Measurements from ENCODE around the gene HOXA11. TPM values are rescaled to one million over a fixed set of nuclear protein-coding genes. Genes with fewer than 3 reads are reported as not detected.
A peak's percentile ranks its signal among the peaks of the same experiment; 100 is the strongest.

Gene HOXA11
- total RNA-seq, 1 donor from 2014 or later: 0.13 TPM

GRCh38 chr7:27138472-27138871 lies 46.6 kb downstream of the HOXA11 start:
- DNase-seq (ENCODE audit: low read depth in 2 of 2): no peak

- DNase-seq (ENCODE audit: low read depth in 2 of 2): no peak
These were observed 47.3 kb downstream of the HOXA11 start for GRCh38 chr7:27137640-27138315.

GRCh38 chr7:27134392-27134791 lies 50.6 kb downstream of the HOXA11 start:
- peak; percentile 87 to 88 for DNase-seq (ENCODE audit: low read depth in 2 of 2)

GRCh38 chr7:27133409-27134231 lies 51.4 kb downstream of the HOXA11 start:
- DNase-seq (ENCODE audit: low read depth in 2 of 2): peak in 1 of 2 donors; percentile 37

GRCh38 chr7:27132978-27133377 lies 52.1 kb downstream of the HOXA11 start:
- no peak for DNase-seq (ENCODE audit: low read depth in 2 of 2)

GRCh38 chr7:27132214-27132613 lies 52.8 kb downstream of the HOXA11 start:
- DNase-seq (ENCODE audit: low read depth in 2 of 2): no peak

GRCh38 chr7:27131390-27131819 lies 53.6 kb downstream of the HOXA11 start:
- DNase-seq (ENCODE audit: low read depth in 2 of 2): no peak

Other genes starting within 250 kb of the HOXA11 start
- 0.51 and 1.0 TPM in 2 replicates for gene HOXA1, start 89.2 kb downstream of the HOXA11 start, total RNA-seq
- 0.25 and 0.39 TPM in 2 replicates for gene HOXA2, start 82.5 kb downstream of the HOXA11 start, total RNA-seq
- 0.51 TPM in 2 replicates for gene HOXA4, start 54.5 kb downstream of the HOXA11 start, total RNA-seq
- 4.1 and 5.3 TPM in 2 replicates for gene HOXA5, start 41.6 kb downstream of the HOXA11 start, total RNA-seq
- gene HOXA6, start 37.5 kb downstream of the HOXA11 start, total RNA-seq: 1.9 and 3.2 TPM in 2 replicates
- 3.0 and 3.7 TPM in 2 replicates for gene HOXA3, start 32.6 kb downstream of the HOXA11 start, total RNA-seq
- 1.0 and 2.0 TPM in 2 replicates for gene HOXA7, start 28.6 kb downstream of the HOXA11 start, total RNA-seq
- gene HOXA9, start 19.7 kb downstream of the HOXA11 start, total RNA-seq: 3.2 and 4.7 TPM in 2 replicates
- 0.90 and 2.3 TPM in 2 replicates for gene HOXA10, start 10.9 kb downstream of the HOXA11 start, total RNA-seq
- gene HOXA13, start 14.9 kb upstream of the HOXA11 start, total RNA-seq: not detected in 2 replicates
- gene EVX1, start 57.6 kb upstream of the HOXA11 start, total RNA-seq: not detected in 2 replicates